HL-60/S4 treated with phorbol 12-myristate 13-acetate at 8.2 ng/mL for 4 days and 3 days (cell line): ENCODE measurements around the gene TSPAN4.

Source experiments
- in situ Hi-C: fragments of 300-500 bp; cut with MboI; formaldehyde crosslinking; loops from 2 replicates; pipeline ENCODE4 v1.15.0; 2022; ENCODE audit warnings: low sequenced_read_pairs

The TSPAN4 gene, protein sequence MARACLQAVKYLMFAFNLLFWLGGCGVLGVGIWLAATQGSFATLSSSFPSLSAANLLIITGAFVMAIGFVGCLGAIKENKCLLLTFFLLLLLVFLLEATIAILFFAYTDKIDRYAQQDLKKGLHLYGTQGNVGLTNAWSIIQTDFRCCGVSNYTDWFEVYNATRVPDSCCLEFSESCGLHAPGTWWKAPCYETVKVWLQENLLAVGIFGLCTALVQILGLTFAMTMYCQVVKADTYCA

DNA sequence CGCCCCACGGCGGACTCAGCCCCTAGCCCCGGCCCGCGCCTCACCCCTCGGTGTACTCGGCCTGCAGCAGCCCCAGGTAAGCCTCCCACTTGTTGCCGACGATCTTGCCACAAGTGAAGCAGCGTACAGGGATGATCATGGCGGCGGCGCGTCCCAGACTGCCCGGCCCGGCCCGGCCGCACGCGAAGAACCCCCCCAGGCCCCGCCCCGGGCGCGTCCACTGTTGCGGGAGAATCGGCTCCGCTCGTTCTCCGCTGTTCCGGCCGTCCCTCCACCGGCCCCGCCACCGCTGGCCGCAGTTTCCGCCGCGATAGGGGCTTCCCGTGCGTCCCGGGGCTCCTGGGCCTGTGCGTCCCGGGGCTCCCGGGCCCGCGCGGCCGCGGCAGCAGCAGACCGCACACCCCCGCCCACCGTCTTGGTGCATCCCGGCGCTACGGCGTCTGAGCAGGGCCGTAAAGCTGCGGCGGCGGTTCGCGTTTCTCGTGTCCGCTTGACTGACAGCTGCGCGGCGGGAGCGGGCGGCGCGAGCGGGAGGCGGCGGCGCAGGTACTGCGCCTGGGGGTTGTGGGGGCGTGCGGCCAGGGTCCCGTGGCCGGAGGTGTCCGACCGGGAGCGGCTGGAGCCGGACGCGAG lies at the start of gene TSPAN4, which contains the start of gene POLR2L:
Gene TSPAN4, plus strand, starts transcription at position 483 of the 633 bp plus-strand sequence. CDS start 7,453 bp downstream, outside the sequence.
Gene POLR2L, minus strand, starts transcription at position 160 of the 633 bp plus-strand sequence. Its CDS starts 21 bp downstream, at position 139.
- in situ Hi-C loops: no loop called here

DNA sequence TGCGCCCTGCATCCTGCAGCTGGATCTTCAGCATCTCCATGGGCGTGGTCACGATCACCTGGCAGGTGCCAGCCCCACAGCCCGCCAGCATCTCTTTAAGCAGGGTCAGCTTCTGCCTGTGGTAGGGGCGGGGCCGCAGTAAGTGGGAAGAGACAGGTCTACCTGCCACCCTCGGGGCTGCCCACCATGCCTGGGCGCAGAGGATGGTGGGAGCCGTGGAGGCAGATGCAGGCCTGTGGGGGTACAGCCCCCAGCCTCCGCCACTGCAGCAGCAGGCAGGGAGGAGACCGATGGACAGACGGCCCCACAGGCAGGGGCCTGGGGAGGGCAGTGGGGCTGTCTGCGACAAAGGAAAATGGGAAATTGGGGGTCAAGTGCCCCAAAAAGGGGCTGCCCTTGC lies 49.8 kb upstream of the TSPAN4 start:
- in situ Hi-C loops: no loop called here

DNA sequence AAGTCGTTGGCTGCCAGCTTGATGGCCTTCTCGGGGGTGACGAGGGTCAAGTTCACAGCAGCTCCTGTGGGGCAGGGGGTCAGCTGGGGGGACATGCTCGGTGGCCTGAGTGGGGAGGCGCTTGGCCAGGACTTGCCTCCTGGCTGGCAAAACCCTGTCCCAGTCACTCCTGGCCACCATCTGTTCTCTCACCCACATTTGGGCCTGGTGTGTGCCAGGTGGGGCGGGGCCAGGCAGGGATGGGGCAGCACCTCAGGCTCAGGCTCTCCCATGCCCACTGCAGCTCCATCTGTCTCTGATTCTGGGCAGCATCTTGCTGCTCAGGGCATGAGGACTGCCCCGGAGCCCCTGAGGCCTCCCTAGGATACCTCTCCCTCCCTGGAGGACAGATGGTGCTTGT lies 49.1 kb upstream of the TSPAN4 start:
- in situ Hi-C loops: no loop called here

DNA sequence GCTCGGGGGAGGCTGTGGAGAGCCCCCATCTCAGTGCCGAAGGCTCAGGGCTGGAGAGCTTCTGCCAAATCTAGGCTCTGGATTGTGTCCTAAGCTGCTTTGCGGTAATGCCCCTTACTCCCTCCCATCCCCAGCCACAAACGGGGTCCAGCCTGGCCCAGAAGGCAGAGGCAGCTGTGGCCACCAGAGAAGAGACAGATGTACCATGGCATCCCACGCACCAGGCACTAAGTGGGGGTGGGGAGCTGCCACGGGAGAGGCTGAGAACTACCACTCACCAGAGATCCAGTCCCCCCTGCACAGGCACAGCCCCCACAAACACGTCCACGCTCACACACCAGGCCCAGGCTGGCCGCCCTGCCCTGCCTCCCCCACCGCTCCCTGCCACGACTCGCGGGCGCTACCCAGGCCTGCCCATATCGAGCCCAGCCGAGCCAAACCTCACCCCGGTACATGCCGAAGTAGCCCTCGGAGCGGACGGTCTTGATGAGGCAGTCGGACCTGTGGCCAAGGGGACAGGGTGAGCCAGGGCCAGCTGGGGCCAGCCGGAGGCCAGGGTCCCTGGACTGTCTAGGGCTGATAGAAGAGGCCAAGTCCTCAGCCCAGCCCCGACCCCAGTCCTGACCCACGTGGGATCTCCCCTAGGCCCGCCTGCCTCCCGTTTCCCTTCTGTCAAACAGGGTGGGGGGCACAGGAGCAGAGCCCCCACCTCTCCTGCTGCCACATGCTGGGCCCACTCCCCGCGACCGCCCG lies 48.5 kb upstream of the TSPAN4 start:
- in situ Hi-C loops: no loop called here

DNA sequence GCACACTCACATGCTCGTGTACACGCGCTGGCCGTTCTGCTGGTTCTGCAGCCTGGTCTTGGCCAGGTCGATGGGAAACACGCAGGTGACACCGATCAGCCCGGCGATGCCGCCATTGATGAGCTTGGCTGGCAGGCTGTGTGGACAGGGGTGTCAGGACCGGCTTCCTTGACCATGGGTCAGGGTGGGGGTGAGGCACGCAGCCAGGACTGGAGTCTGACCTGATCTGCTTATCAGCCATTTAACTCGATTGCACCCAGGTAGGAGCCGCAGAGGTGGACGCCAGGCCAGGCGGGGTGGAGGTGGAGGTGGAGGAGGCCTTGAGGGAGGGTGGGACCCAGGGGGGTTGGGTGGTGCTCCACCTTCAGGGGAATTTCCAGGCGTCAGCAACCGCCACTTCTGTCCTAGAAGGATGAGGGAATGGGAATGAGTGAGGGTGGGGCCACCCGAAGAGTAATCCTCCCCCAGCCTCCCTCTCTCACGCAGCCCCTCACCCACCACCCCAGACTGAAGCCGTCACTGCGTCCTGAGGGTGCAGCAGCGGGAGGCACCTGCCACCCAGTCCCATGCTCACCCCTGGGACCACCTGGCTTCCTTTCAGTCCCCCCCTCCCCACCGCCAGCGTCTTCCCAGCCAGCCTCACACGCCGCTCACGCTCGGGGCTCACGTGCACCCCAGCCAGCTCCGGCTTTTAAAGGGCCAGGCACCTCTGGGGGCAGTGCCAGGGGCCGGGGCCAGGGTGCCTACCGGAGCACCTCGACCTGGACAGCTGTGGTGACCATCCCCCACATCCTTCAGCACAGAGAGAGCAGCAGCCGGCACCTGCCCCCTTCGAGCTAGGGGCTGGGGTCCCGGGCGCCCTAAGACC lies 47.7 kb upstream of the TSPAN4 start:
- in situ Hi-C loops: no loop called here

DNA sequence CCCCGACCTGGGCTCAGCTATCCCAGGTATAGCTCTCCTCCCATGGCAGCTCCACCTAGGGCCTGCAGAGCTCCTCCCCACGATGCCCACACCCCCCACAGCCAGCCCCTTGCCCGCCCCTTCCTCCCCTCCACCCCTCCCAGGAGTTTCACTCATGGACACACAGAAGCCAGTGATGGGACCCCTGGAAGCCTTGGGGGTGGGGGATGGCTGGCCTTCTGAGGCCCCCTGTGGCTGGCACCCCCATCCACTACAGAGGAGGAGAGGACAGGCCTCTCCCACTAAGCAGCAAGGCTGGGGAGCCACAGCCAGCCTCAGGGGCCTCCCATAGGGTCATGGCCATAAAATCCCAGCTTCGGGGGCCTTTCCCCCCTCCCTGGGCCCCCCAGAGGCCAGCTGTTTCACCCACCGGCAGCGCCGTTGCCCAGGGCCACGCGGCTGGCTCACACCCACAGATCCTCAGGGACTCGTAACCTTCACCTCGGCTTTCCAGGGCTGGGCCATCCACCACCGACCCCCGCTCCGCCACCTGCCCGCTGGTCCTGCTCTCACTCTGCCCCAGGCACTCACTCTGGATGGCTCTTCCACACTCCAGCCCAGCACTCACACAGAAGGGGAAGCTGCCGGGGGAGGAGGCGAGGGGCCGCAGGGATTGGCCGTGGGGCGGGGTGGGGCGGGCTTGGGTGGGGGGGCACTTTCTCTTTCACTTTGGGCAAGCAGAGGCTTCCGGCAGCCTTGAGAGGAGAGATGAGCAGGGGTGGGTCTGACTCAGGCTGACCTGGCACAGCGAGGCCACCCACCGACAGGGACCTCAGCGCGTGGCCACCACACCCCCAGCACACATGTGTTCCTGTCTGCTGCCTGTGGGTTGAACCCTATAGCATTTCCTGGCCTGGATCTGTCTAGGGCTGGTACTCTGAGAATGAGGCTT lies 46.8 kb upstream of the TSPAN4 start:
- in situ Hi-C loops: no loop called here

DNA sequence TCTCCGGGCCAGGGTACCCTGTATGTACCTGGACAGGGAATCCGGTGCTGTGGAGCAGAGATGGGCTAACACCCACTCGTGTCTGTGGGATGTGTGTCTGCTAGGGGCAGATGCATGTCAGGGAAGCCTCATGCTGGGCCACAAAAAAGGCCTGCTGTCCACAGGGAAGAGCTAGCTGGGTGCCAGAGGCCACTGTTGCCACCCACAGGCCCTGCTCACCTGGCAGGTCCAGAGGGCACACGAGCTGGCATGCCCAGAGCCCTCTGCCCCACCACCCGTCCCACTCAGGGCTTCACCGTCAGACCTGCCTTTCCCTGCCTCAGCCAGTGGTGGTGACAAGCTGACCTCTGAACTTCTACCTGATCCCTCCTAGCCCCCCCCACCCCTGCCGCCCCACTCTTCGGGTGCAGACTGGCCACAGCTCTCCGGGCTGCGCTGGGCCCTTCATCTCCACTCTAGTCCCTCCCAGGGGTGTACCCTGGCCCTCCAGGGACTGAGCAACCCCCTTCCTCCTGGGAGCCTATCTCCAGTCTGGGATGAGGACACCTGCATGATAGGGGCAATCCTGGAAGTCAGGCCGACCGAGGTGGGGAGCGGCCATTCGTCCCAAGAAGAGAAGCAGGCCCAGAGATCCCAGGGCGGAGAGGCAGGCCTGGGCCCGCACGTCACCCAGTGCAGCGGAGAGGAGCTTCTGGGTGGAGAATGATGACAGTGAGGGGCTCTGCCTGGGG lies 45.9 kb upstream of the TSPAN4 start:
- in situ Hi-C loops: no loop called here

DNA sequence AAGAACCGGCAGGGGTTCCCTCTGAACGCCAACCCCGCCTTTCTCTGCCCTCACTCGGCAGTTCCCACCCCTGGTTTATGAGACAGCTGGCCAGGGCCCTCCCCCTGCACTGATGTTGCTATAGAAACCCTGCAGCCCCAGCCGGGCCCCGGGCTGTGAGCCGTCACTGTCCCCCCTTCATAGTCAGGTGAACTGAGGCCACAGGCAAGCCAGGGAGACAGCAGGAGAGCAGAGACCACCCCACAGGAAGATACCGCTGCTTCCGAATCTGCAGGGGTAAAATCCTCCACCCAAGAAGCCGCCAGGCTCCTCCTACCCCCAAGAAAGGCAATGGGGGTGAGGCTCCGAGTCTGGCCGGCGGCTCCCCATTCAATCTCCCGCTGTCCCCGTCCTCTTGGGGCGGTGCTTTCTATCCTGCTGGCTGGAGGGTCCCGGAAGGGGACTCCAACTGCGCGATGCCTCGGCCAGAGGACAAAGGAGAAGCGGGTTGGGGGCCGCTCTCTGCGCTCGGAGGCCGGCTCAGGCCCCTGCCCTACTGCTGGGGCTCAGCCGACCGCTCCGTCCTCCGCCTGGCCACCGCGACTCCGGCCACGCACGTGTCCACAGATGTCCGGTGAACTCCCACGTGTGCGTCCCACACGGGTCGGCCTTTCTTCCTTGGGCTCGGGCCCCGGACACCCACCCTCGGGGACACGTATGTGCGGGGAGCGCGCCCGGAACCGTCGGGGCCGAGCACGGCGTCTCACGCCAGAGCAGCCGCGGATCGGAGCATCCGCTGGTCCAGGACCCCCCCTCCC lies 45.2 kb upstream of the TSPAN4 start:
- in situ Hi-C loops: no loop called here

DNA sequence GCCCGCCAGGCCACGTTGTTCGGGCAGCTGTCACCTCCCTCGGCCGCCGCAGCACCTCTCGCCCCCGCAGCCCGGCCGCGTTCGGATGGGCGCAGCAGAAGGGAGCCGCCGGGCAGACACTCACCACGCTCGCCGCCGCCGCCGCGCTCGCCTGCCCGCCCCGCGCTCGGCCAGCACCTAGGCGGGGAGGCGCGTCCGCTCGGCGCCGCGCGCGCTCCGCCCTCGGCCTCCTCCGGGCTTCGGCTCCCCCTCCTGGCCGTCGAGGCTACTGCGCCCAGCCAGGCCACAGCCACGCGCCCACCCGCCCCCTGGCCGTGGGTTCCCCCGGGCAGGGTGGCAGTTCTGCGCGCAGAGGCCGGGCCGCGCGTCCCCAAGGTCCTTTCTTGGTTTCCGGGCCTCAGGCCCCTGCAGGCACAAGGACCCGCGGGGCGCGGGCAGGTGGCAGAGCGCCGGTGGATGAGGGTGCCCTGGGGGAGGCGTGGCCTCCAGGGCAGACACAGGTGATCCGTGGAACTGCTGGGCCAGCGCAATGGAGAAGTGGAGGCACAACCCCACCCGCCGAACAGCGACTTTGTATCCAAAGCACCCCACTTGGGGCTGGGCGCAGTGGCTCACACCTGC lies 44.4 kb upstream of the TSPAN4 start, which contains the start of gene SLC25A22:
Gene SLC25A22, minus strand, starts transcription at position 189 of the 621 bp plus-strand sequence. CDS start 3,275 bp downstream, outside the sequence.
- in situ Hi-C loops: no loop called here

DNA sequence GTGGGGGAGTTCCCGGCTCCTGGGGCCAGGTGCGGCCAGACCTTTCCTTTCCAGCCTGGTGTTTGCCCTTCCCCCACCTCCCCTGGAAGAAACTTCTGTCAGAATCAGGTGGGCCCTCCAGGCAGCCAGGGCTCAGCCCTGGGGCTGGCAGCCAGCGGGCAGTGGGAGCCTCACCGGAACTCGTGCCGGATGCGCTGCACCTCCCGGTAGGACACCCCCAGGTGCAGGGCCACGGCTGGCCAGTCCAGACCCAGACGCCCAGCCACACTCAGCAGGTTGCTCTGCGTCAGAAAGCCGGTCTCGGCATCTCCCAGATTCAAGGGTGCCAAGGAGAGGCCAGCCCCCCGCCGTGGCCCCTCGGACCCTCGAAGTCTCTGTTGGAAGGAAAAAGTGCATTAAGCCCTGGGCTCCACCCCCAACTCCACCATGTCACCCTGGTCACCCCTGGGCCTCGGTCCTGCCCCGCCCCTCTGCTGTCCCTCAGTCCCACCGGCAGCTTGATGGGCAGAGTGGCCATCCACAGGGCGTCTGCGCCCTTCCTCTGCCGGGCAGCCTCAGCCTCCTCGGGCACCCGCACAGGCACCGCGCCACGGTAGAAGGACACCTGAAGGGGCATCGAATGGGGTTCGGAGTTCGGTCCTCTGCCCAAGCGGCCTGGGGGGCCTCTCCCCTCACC lies 42.9 kb upstream of the TSPAN4 start:
- in situ Hi-C loops: no loop called here

DNA sequence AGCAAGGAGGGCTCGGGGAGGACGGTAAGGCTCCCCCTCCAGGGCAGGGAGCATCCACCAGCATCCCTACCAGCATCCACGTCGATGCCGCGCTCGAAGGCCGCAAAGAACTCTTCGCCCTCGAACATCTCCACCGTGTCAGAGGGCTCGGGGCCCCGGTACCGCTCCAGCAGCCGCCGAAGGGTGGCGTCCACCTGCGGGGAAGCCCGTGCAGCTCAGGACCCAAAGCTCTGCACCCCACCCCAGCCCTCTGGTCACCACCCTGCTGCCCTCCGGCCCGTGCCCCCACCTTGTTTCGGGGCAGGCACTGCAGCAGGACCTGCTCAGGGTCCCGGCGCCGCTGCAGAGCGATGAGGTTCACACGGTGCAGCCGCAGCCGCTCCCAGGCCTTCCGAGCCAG lies 42.2 kb upstream of the TSPAN4 start:
- in situ Hi-C loops: no loop called here

DNA sequence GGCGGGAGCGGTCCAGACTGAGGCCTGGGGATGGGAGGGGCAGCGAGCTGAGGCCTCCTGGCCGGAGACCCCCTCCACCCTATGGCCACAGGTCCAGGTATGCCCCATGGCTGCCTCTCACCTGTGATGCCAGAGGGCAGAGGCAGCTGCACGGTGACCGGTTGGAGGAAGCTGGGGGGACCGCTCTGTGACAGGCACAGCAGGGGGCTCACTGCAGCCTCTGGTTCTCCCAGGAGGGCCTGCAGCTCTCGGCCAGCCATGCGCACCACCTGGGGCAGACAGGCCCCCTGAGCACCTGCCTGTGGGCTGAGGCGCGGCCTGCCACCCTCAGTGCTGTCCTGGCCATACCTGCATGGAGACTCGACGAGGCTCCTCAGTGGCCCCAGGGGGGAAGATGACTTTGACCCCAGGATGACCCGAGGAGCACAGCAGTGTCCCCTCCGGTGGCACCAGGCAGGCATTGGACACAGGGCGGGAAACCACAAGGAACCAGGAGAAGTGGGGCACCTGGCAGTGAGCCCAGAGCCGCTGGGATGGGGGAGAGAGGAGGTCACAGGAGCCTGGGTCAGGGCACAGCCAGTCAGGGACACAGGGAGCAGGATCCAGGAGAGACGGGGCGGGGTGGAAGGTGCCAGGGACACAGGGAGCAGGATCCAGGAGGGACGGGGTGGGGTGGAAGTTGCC lies 41.4 kb upstream of the TSPAN4 start:
- in situ Hi-C loops: no loop called here

DNA sequence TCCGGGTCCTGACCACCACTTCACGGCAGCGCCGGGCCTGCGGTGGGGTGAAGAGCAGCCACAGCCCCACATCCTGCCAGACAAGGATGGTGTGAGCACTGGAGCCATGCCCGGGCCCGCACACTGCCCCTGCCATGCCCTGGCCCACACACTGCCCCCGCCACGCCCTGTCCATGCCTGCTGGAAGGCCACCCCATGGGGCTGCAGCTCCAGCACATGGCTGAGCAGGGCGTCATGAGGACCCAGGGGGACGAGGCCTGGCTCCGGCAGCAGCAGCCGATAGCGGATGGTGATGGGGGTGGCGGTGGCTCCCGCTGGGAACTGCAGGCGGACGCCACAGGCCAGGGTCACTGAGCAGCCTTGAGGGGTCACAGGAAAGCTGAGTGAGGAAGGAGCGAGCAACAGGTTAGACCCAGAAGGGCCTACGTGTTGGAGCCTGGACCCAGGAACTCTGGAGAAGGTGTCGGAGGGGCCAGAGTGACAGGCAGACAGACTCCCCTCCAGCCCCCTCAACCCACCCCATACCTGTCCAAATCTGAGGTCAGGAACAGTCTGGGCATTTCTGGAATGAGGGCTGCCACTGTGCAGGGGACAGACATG lies 40.5 kb upstream of the TSPAN4 start:
- in situ Hi-C loops: no loop called here

DNA sequence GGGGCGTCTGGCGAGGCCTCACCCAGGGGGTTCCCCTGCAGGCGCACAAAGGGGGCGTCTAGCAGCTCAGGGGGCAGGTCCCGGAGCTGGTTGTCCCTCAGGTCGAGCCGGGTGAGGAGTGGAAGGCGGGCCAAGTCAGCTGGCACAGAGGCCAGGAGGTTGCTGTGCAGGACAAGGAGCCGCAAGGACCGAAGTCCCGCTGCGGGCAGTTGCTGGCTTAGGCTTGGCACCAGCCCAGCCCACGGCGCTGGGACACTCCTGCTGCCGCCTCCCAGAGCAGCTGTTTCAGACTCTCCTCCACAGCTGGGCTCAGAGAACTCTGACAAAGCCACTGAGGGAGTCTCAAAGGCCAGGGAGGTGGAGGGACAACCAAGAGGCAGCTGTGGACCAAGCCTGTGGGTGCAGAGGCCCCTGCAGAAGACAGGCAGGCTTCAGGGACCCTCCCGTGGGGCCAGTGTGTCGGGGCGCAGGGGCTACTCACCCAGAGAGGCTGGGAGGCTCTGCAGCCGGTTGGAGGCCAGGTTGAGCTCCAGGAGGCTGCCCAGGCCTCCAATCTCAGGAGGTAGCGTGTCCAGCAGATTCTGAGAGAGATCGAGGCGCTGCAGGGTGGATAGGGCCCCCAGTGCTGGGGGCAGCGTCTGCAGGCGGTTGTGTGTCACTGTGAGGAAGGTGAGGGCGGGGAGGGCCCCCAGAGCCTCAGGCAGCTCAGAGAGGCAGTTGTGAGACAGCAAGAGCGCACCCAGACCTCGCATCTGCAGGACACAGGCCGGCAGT lies 39.8 kb upstream of the TSPAN4 start:
- in situ Hi-C loops: no loop called here

DNA sequence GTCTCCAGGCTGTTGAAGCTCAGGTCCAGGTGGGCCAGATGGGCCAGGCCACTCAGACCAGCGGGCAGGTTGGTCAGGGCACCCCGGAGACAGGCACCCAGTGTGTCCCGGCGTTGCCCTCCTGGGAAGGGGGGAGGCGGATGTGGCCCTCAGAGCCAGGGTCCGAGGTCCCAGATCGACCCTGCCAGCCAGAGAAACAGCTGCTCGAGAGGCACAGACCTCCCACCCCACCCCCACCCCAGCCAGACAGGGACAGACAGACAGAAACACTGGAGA lies 39.2 kb upstream of the TSPAN4 start:
- in situ Hi-C loops: no loop called here
